ENCODE results near the gene ELOB.

ELOB gene

DNA sequence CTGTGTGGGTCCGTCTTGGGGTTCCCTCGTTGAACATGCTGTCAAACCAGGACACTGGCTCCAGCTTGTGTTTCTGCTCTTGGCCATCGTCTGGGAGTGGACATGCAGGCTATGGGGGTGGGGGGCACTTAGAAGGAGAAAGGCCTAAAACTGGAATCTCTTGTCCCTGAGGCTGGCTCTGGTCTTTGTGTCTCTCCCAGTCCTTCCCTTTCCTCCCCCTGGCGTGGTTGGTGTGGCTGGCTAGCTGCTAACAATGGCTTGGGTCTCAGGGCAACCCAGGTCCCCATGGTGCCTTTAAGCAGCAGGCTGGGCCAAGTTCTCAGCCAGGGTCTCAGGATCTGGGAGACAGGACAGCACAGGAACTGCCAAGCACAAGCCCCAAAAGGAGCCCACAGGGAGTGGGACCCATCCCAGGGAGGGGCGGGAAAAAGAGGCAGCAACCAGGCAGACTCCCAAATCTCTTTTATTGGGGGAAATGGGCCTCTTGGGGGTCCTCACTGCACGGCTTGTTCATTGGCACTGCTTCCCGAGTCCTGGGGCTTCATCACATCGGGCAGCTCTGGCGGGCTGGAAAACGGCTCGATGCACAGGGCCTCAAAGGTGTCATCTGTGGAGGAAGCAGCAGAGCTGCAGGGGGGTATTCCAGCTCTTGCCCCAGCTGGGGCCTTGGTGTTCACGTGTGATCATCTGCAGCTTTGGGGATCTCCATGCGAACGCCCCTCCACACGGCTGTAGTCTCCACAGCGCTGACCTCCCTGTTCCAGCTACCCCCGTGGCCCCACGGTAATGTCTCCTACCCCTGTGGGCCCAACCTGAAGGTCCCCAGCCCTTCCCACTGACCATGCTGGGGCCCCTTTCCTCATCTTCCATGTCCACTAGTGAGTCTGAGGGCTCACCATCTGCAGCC, 5.3 kb downstream of the ELOB start:
- TF ChIP-seq, protein P1, sequence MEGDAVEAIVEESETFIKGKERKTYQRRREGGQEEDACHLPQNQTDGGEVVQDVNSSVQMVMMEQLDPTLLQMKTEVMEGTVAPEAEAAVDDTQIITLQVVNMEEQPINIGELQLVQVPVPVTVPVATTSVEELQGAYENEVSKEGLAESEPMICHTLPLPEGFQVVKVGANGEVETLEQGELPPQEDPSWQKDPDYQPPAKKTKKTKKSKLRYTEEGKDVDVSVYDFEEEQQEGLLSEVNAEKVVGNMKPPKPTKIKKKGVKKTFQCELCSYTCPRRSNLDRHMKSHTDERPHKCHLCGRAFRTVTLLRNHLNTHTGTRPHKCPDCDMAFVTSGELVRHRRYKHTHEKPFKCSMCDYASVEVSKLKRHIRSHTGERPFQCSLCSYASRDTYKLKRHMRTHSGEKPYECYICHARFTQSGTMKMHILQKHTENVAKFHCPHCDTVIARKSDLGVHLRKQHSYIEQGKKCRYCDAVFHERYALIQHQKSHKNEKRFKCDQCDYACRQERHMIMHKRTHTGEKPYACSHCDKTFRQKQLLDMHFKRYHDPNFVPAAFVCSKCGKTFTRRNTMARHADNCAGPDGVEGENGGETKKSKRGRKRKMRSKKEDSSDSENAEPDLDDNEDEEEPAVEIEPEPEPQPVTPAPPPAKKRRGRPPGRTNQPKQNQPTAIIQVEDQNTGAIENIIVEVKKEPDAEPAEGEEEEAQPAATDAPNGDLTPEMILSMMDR (IDR thresholded peaks at IDR 0.05; ENCODE audit: insufficient read depth, low read depth, low read length, missing control alignments), result no peak

GRCh38 chr16:2770057-2770951, 6.8 kb downstream of the ELOB start:
- no peak overlapping the region for H3K4me3 ChIP-seq (ENCODE audit: low read depth, low read length)
- TF ChIP-seq, protein P1 (IDR thresholded peaks at IDR 0.05; ENCODE audit: insufficient read depth, low read depth, low read length, missing control alignments), result no peak
- peak; percentile 47 for DNase-seq (ENCODE audit: low read depth)

More for the DNA sequence above, 5.3 kb downstream of the ELOB start:
- DNase-seq (ENCODE audit: low read depth), result no peak
- no peak overlapping the region for H3K4me3 ChIP-seq (ENCODE audit: low read depth, low read length)

- no peak overlapping the region for H3K4me3 ChIP-seq (ENCODE audit: low read depth, low read length)
- TF ChIP-seq, protein P1 (IDR thresholded peaks at IDR 0.05; ENCODE audit: insufficient read depth, low read depth, low read length, missing control alignments), result no peak
- no peak for DNase-seq (ENCODE audit: low read depth)
Measured at GRCh38 chr16:2769675-2770056, 7.4 kb downstream of the ELOB start.

DNA sequence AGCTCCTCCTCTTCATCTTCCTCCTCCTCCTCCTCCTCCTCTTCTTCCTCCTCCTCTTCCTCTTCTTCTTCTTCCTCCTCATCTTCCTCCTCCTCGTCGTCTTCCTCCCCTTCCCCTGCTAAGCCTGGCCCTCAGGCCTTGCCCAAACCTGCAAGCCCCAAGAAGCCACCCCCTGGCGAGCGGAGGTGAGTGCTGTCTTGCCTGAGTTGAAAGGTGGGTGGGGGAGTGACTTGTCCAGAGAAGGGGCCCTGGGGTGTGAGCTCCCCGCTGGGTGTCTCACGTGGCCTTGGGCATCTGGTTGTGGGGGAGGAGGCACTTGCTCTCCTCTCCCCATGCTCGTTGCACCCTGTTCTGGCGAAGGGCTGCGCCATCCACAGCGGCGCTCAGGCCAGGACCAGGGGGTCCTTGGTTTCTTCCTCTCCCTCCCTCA, 8.0 kb downstream of the ELOB start:
- TF ChIP-seq, protein P1 (IDR thresholded peaks at IDR 0.05; ENCODE audit: insufficient read depth, low read depth, low read length, missing control alignments), result no peak
- H3K4me3 ChIP-seq (ENCODE audit: low read depth, low read length), result no peak overlapping the region
- no peak for DNase-seq (ENCODE audit: low read depth)

- H3K4me3 ChIP-seq (ENCODE audit: low read depth, low read length), result no peak overlapping the region
- no peak for DNase-seq (ENCODE audit: low read depth)
- TF ChIP-seq, protein P1 (IDR thresholded peaks at IDR 0.05; ENCODE audit: insufficient read depth, low read depth, low read length, missing control alignments), result no peak
Measured at GRCh38 chr16:2768403-2769089, 8.5 kb downstream of the ELOB start.

DNA sequence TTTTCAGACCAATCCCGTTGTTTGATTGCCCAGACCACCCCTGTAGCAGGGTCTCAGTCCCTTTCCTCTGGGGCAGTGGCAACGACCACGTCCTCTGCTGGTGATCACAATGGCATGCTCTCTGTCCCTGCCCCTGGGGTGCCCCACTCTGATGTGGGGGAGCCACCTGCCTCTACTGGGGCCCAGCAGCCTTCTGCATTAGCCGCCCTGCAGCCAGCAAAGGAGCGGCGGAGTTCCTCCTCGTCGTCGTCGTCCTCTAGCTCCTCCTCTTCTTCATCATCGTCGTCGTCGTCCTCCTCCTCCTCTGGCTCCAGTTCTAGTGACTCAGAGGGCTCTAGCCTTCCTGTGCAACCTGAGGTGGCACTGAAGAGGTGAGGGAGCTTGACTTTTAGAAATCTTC, 9.2 kb downstream of the ELOB start:
- H3K4me3 ChIP-seq (ENCODE audit: low read depth, low read length), result no peak overlapping the region
- TF ChIP-seq, protein P1 (IDR thresholded peaks at IDR 0.05; ENCODE audit: insufficient read depth, low read depth, low read length, missing control alignments), result no peak
- no peak for DNase-seq (ENCODE audit: low read depth)
